Suppressor macrophage treated with lipopolysaccharide for 1 hour (primary cell): Measurements from ENCODE around the gene OPALIN.

Experiments used
- DNase-seq, 3 donors: peaks; one replicate each; pipeline ENCODE4 v3.0.0-alpha.2; 2020 to 2022

OPALIN gene

GRCh38 chr10:96371356-96371755 lies 12.6 kb upstream of the OPALIN start:
- no peak for DNase-seq

- DNase-seq = peak; percentile 65 to 76 (median 65)
These were observed 11.9 kb upstream of the OPALIN start for GRCh38 chr10:96370584-96371157.

GRCh38 chr10:96369890-96370583 lies 11.2 kb upstream of the OPALIN start:
- no peak for DNase-seq

- DNase-seq = no peak
These were observed 10.2 kb upstream of the OPALIN start for GRCh38 chr10:96368971-96369370.

GRCh38 chr10:96367470-96367869 lies 8.7 kb upstream of the OPALIN start:
- no peak for DNase-seq

GRCh38 chr10:96366508-96366907 lies 7.7 kb upstream of the OPALIN start:
- DNase-seq = no peak

GRCh38 chr10:96365571-96365970 lies 6.8 kb upstream of the OPALIN start:
- DNase-seq = no peak

- no peak for DNase-seq
These were observed 2.0 kb upstream of the OPALIN start for GRCh38 chr10:96360766-96361165.

- DNase-seq = no peak
These were observed 1.5 kb upstream of the OPALIN start for GRCh38 chr10:96360331-96360730.

GRCh38 chr10:96359616-96360015 lies 814 bp upstream of the OPALIN start:
- DNase-seq = no peak

GRCh38 chr10:96357038-96357620 lies 1.7 kb downstream of the OPALIN start:
- no peak for DNase-seq

GRCh38 chr10:96352582-96352981 lies 6.2 kb downstream of the OPALIN start:
- DNase-seq = no peak

GRCh38 chr10:96352027-96352426 lies 6.8 kb downstream of the OPALIN start:
- no peak for DNase-seq

- no peak for DNase-seq
These were observed 12.5 kb downstream of the OPALIN start for GRCh38 chr10:96346295-96346694.

GRCh38 chr10:96345222-96345621 lies 13.6 kb downstream of the OPALIN start:
- no peak for DNase-seq

- no peak for DNase-seq
These were observed 14.6 kb downstream of the OPALIN start for GRCh38 chr10:96344178-96344577.

- no peak for DNase-seq
These were observed 16.4 kb downstream of the OPALIN start for GRCh38 chr10:96342402-96342801.

GRCh38 chr10:96341219-96342182 lies 17.3 kb downstream of the OPALIN start:
- no peak for DNase-seq

- peak; percentile 68 to 82 (median 80) for DNase-seq
These were observed 18.6 kb downstream of the OPALIN start for GRCh38 chr10:96339956-96340904.

GRCh38 chr10:96339383-96339782 lies 19.4 kb downstream of the OPALIN start:
- DNase-seq = no peak

- no peak for DNase-seq
These were observed 20.4 kb downstream of the OPALIN start for GRCh38 chr10:96338279-96338925.

GRCh38 chr10:96337106-96337505 lies 21.7 kb downstream of the OPALIN start:
- DNase-seq = no peak
